ENCODE results near the gene PREX1.

The PREX1 gene

GRCh38 chr20:48714764-48715163 is 113.0 kb downstream of the PREX1 start:
- H3K9ac ChIP-seq (ENCODE audit: low read depth, low read length), result no peak overlapping the region
- H3K9me3 ChIP-seq (ENCODE audit: control insufficient read depth, insufficient read depth, low read length), result no peaks in the 10 kb centered on the region
- no peaks in the 10 kb centered on the region for H3K36me3 ChIP-seq (ENCODE audit: insufficient read depth, low read length)

GRCh38 chr20:48711696-48712464 is 115.9 kb downstream of the PREX1 start:
- no peaks in the 10 kb centered on the region for H3K4me1 ChIP-seq (ENCODE audit: insufficient read depth, low read length)
- H3K9me3 ChIP-seq (ENCODE audit: control insufficient read depth, insufficient read depth, low read length), result no peaks in the 10 kb centered on the region
- no peaks in the 10 kb centered on the region for H3K36me3 ChIP-seq (ENCODE audit: insufficient read depth, low read length)
- H3K9ac ChIP-seq (ENCODE audit: low read depth, low read length), result no peak overlapping the region

More at GRCh38 chr20:48714764-48715163, 113.0 kb downstream of the PREX1 start:
- H3K4me1 ChIP-seq (ENCODE audit: insufficient read depth, low read length), result no peaks in the 10 kb centered on the region

- no peaks in the 10 kb centered on the region for H3K4me1 ChIP-seq (ENCODE audit: insufficient read depth, low read length)
- no peak overlapping the region for H3K9ac ChIP-seq (ENCODE audit: low read depth, low read length)
- no peaks in the 10 kb centered on the region for H3K36me3 ChIP-seq (ENCODE audit: insufficient read depth, low read length)
- no peaks in the 10 kb centered on the region for H3K9me3 ChIP-seq (ENCODE audit: control insufficient read depth, insufficient read depth, low read length)
Observed at GRCh38 chr20:48711044-48711428, 116.8 kb downstream of the PREX1 start.

- no peaks in the 10 kb centered on the region for H3K4me1 ChIP-seq (ENCODE audit: insufficient read depth, low read length)
- H3K9ac ChIP-seq (ENCODE audit: low read depth, low read length), result no peak overlapping the region
- H3K9me3 ChIP-seq (ENCODE audit: control insufficient read depth, insufficient read depth, low read length), result no peaks in the 10 kb centered on the region
- no peaks in the 10 kb centered on the region for H3K36me3 ChIP-seq (ENCODE audit: insufficient read depth, low read length)
Observed at GRCh38 chr20:48710341-48711043, 117.3 kb downstream of the PREX1 start.

- no peaks in the 10 kb centered on the region for H3K4me1 ChIP-seq (ENCODE audit: insufficient read depth, low read length)
- no peaks in the 10 kb centered on the region for H3K36me3 ChIP-seq (ENCODE audit: insufficient read depth, low read length)
- H3K9ac ChIP-seq (ENCODE audit: low read depth, low read length), result no peak overlapping the region
- H3K9me3 ChIP-seq (ENCODE audit: control insufficient read depth, insufficient read depth, low read length), result no peaks in the 10 kb centered on the region
Observed at GRCh38 chr20:48709744-48710143, 118.1 kb downstream of the PREX1 start.

GRCh38 chr20:48709058-48709691 is 118.6 kb downstream of the PREX1 start:
- Histone ChIP-seq H3K36me3 (ENCODE audit: insufficient read depth, low read length) (no peaks in the 10 kb centered on the region), H3K4me1 (ENCODE audit: insufficient read depth, low read length) (no peaks in the 10 kb centered on the region), H3K9ac (ENCODE audit: low read depth, low read length) (no peak overlapping the region), H3K9me3 (ENCODE audit: control insufficient read depth, insufficient read depth, low read length) (no peaks in the 10 kb centered on the region)

- no peaks in the 10 kb centered on the region for H3K9me3 ChIP-seq (ENCODE audit: control insufficient read depth, insufficient read depth, low read length)
- no peaks in the 10 kb centered on the region for H3K36me3 ChIP-seq (ENCODE audit: insufficient read depth, low read length)
- no peaks in the 10 kb centered on the region for H3K4me1 ChIP-seq (ENCODE audit: insufficient read depth, low read length)
- H3K9ac ChIP-seq (ENCODE audit: low read depth, low read length), result no peak overlapping the region
Observed at GRCh38 chr20:48708630-48709029, 119.2 kb downstream of the PREX1 start.

GRCh38 chr20:48708116-48708515 is 119.7 kb downstream of the PREX1 start:
- Histone ChIP-seq H3K4me1 (ENCODE audit: insufficient read depth, low read length) (no peaks in the 10 kb centered on the region), H3K9ac (ENCODE audit: low read depth, low read length) (no peak overlapping the region), H3K36me3 (ENCODE audit: insufficient read depth, low read length) (no peaks in the 10 kb centered on the region), H3K9me3 (ENCODE audit: control insufficient read depth, insufficient read depth, low read length) (no peaks in the 10 kb centered on the region)

GRCh38 chr20:48706710-48707365 is 121.0 kb downstream of the PREX1 start:
- Histone ChIP-seq H3K4me1 (ENCODE audit: insufficient read depth, low read length) (no peaks in the 10 kb centered on the region), H3K9ac (ENCODE audit: low read depth, low read length) (no peak overlapping the region), H3K9me3 (ENCODE audit: control insufficient read depth, insufficient read depth, low read length) (no peaks in the 10 kb centered on the region), H3K36me3 (ENCODE audit: insufficient read depth, low read length) (no peaks in the 10 kb centered on the region)

- no peaks in the 10 kb centered on the region for H3K9me3 ChIP-seq (ENCODE audit: control insufficient read depth, insufficient read depth, low read length)
- H3K36me3 ChIP-seq (ENCODE audit: insufficient read depth, low read length), result no peaks in the 10 kb centered on the region
- no peak overlapping the region for H3K9ac ChIP-seq (ENCODE audit: low read depth, low read length)
- H3K4me1 ChIP-seq (ENCODE audit: insufficient read depth, low read length), result no peaks in the 10 kb centered on the region
Observed at GRCh38 chr20:48706116-48706656, 121.6 kb downstream of the PREX1 start.

GRCh38 chr20:48705240-48706115 is 122.3 kb downstream of the PREX1 start:
- H3K4me1 ChIP-seq (ENCODE audit: insufficient read depth, low read length), result no peaks in the 10 kb centered on the region
- no peaks in the 10 kb centered on the region for H3K9me3 ChIP-seq (ENCODE audit: control insufficient read depth, insufficient read depth, low read length)
- H3K36me3 ChIP-seq (ENCODE audit: insufficient read depth, low read length), result no peaks in the 10 kb centered on the region
- H3K9ac ChIP-seq (ENCODE audit: low read depth, low read length), result no peak overlapping the region

GRCh38 chr20:48704761-48705160 is 123.0 kb downstream of the PREX1 start:
- H3K36me3 ChIP-seq (ENCODE audit: insufficient read depth, low read length), result no peaks in the 10 kb centered on the region
- H3K4me1 ChIP-seq (ENCODE audit: insufficient read depth, low read length), result no peaks in the 10 kb centered on the region
- H3K9ac ChIP-seq (ENCODE audit: low read depth, low read length), result no peak overlapping the region
- H3K9me3 ChIP-seq (ENCODE audit: control insufficient read depth, insufficient read depth, low read length), result no peaks in the 10 kb centered on the region

- peaks cover under 1% of the 10 kb centered on the region; the same call in 1 of the 2 replicates for H3K4me1 ChIP-seq (ENCODE audit: insufficient read depth, low read length)
- no peaks in the 10 kb centered on the region for H3K9me3 ChIP-seq (ENCODE audit: control insufficient read depth, insufficient read depth, low read length)
- no peaks in the 10 kb centered on the region for H3K36me3 ChIP-seq (ENCODE audit: insufficient read depth, low read length)
- no peak overlapping the region for H3K9ac ChIP-seq (ENCODE audit: low read depth, low read length)
Observed at GRCh38 chr20:48703511-48704219, 124.1 kb downstream of the PREX1 start.
